Measurements from ENCODE around the gene PRDM2. TPM values are rescaled to one million over a fixed set of nuclear protein-coding genes. Genes with fewer than 3 reads are reported as not detected.
A peak's percentile ranks its signal among the peaks of the same experiment; 100 is the strongest.

Gene PRDM2
- polyA plus RNA-seq, 1 donor (not counting 4 experiments of a cell fraction or from before 2014, with no cell fraction given) = 13.8 TPM

DNA sequence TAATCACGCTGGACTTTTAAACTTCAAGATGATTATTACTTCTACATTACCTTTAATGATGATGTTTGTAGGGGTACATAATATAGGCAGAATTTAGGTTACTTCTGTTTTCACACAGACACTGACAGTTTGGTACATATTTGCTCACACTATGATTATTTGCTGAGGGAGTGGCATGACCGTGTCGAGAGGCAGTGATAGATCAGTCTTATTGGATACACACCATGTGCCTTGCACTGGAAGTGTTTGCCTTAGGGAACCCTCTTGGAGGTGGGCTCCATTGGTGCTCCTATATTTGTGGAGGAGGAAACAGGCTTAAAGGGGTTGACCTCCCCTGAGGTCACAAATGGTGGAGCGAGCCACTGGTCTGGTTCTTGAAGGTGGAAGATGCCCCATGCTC is 132.1 kb downstream of the PRDM2 start:
- H3K4me1 ChIP-seq (ENCODE audit: control insufficient read depth, extremely low read depth, insufficient read depth, low read length) = peaks cover 5% of the 10 kb centered on the region
- H3K9me3 ChIP-seq (ENCODE audit: control insufficient read depth, low read depth, low read length) = no peaks in the 10 kb centered on the region
- H3K9ac ChIP-seq (ENCODE audit: control insufficient read depth, extremely low read depth, insufficient read depth, low read length) = no peak overlapping the region
- peaks cover 2% of the 10 kb centered on the region for H3K27me3 ChIP-seq (ENCODE audit: control insufficient read depth, extremely low read depth, insufficient read depth, low read length)
- no peak for TF ChIP-seq EZH2 (IDR thresholded peaks at IDR 0.05; ENCODE audit: low read length)
- TF ChIP-seq, protein P1, sequence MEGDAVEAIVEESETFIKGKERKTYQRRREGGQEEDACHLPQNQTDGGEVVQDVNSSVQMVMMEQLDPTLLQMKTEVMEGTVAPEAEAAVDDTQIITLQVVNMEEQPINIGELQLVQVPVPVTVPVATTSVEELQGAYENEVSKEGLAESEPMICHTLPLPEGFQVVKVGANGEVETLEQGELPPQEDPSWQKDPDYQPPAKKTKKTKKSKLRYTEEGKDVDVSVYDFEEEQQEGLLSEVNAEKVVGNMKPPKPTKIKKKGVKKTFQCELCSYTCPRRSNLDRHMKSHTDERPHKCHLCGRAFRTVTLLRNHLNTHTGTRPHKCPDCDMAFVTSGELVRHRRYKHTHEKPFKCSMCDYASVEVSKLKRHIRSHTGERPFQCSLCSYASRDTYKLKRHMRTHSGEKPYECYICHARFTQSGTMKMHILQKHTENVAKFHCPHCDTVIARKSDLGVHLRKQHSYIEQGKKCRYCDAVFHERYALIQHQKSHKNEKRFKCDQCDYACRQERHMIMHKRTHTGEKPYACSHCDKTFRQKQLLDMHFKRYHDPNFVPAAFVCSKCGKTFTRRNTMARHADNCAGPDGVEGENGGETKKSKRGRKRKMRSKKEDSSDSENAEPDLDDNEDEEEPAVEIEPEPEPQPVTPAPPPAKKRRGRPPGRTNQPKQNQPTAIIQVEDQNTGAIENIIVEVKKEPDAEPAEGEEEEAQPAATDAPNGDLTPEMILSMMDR (optimal IDR thresholded peaks at IDR 0.05 in 1 of 3, IDR thresholded peaks at IDR 0.05 in 1 of 3, conservative IDR thresholded peaks at IDR 0.05 in 1 of 3; ENCODE audit: extremely low read depth in 1 of 3, insufficient read depth in 2 of 3, low read length in 3 of 3) = no peak
- no peaks in the 10 kb centered on the region for H3K36me3 ChIP-seq (ENCODE audit: control insufficient read depth in 2 of 2, extremely low read depth in 1 of 2, insufficient read depth in 2 of 2, low read length in 2 of 2)
- no peaks in the 10 kb centered on the region for H3K9me1 ChIP-seq (ENCODE audit: control insufficient read depth, extremely low read depth, insufficient read depth, low read length)
- H3K4me2 ChIP-seq (ENCODE audit: control insufficient read depth, extremely low read depth, insufficient read depth, low read depth, low read length) = no peak overlapping the region
- dilution Hi-C loops (cut with MboI; ENCODE audit: extremely low pct_ligation_motif_present, low sequenced_read_pairs) = no loop called here
- H3K4me3 ChIP-seq (ENCODE audit: control insufficient read depth in 2 of 3, extremely low read depth in 1 of 3, insufficient read depth in 2 of 3, low read depth in 1 of 3, low read length in 3 of 3) = no peak overlapping the region
- FAIRE-seq (no peak), DNase-seq (ENCODE audit: low read depth, low spot score) (no peak)
- H4K20me1 ChIP-seq (ENCODE audit: control insufficient read depth, extremely low read depth, insufficient read depth, low read length) = no peaks in the 10 kb centered on the region
- H3K79me2 ChIP-seq (ENCODE audit: control insufficient read depth, insufficient read depth, low read length) = no peaks in the 10 kb centered on the region
- H2AFZ ChIP-seq (ENCODE audit: control insufficient read depth, low read length) = no peak overlapping the region
- H3K27ac ChIP-seq (ENCODE audit: control insufficient read depth, insufficient read depth, low read length) = no peak overlapping the region

DNA sequence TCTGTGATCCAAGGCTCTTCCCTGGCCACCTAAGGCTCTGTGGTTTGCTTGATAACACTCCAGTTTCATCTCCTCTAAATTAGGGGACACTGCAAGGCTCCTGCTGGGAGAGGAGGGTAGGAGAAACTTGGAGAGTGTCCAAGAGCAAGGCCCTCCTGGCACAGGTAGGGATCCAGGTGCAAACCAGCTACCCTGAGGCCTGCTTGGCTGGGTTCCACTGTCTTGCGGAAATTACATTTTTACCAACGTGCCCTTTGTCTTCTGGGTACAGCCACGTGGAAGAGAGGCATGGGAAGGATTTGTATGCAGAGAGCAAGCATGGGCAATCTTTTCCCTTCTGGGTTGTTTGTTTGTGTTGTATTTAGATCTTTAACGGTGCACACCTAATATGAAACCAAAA is 132.5 kb downstream of the PRDM2 start:
- Histone ChIP-seq H2AFZ (ENCODE audit: control insufficient read depth, low read length) (no peak overlapping the region), H3K4me1 (ENCODE audit: control insufficient read depth, extremely low read depth, insufficient read depth, low read length) (peaks cover 5% of the 10 kb centered on the region), H3K36me3 (ENCODE audit: control insufficient read depth in 2 of 2, extremely low read depth in 1 of 2, insufficient read depth in 2 of 2, low read length in 2 of 2) (no peaks in the 10 kb centered on the region), H4K20me1 (ENCODE audit: control insufficient read depth, extremely low read depth, insufficient read depth, low read length) (no peaks in the 10 kb centered on the region), H3K4me3 (ENCODE audit: control insufficient read depth in 2 of 3, extremely low read depth in 1 of 3, insufficient read depth in 2 of 3, low read depth in 1 of 3, low read length in 3 of 3) (no peak overlapping the region), H3K27me3 (ENCODE audit: control insufficient read depth, extremely low read depth, insufficient read depth, low read length) (peaks cover 2% of the 10 kb centered on the region), H3K9me1 (ENCODE audit: control insufficient read depth, extremely low read depth, insufficient read depth, low read length) (no peaks in the 10 kb centered on the region), H3K27ac (ENCODE audit: control insufficient read depth, insufficient read depth, low read length) (no peak overlapping the region), H3K9ac (ENCODE audit: control insufficient read depth, extremely low read depth, insufficient read depth, low read length) (no peak overlapping the region), H3K79me2 (ENCODE audit: control insufficient read depth, insufficient read depth, low read length) (no peaks in the 10 kb centered on the region), H3K9me3 (ENCODE audit: control insufficient read depth, low read depth, low read length) (no peaks in the 10 kb centered on the region), H3K4me2 (ENCODE audit: control insufficient read depth, extremely low read depth, insufficient read depth, low read depth, low read length) (no peak overlapping the region)
- dilution Hi-C loops (cut with MboI; ENCODE audit: extremely low pct_ligation_motif_present, low sequenced_read_pairs) = no loop called here
- TF ChIP-seq, protein P1 (optimal IDR thresholded peaks at IDR 0.05 in 1 of 3, IDR thresholded peaks at IDR 0.05 in 1 of 3, conservative IDR thresholded peaks at IDR 0.05 in 1 of 3; ENCODE audit: extremely low read depth in 1 of 3, insufficient read depth in 2 of 3, low read length in 3 of 3) = no peak
- TF ChIP-seq EZH2 (IDR thresholded peaks at IDR 0.05; ENCODE audit: low read length) = no peak
- FAIRE-seq = peak; percentile 49
- DNase-seq (ENCODE audit: low read depth, low spot score) = no peak

Data from keratinocyte (primary cell).